Heart right ventricle (tissue), 16 donors: ENCODE data around the gene CA7. TPM values are rescaled to one million over a fixed set of nuclear protein-coding genes. Genes with fewer than 3 reads are reported as not detected.

Experiments
- ATAC-seq, 8 donors: fragments of 200-7000 bp; cut with Tn5 transposase; one replicate each; pipeline ENCODE4 v1.9.1; 2020; ENCODE audit warnings: mild to moderate bottlenecking in 8 of 8, moderate library complexity in 8 of 8, moderate number of reproducible peaks in 1 of 8
- DNase-seq, 2 donors: peaks; one replicate each; pipeline ENCODE4 v3.0.0-alpha.2; 2020
- H3K27ac ChIP-seq, 10 donors: fragments of 200-600 bp; sonication (generic) in 2 of 10; one replicate each; pipeline versions ENCODE4 v1.5.0 to v1.8.0; 2020 to 2022; ENCODE audit warnings: mild to moderate bottlenecking in 3 of 10
- H3K27me3 ChIP-seq, 7 donors: fragments of 200-600 bp; one replicate each; pipeline ENCODE4 v1.8.0; 2021 to 2022; ENCODE audit warnings: mild to moderate bottlenecking in 2 of 7
- H3K36me3 ChIP-seq, 9 donors: fragments of 200-600 bp; sonication (generic) in 1 of 9; one replicate each; pipeline versions ENCODE4 v1.5.0 to v1.8.0; 2020 to 2022; ENCODE audit warnings: mild to moderate bottlenecking in 2 of 9
- H3K4me1 ChIP-seq, 9 donors: fragments of 200-600 bp; sonication (generic) in 1 of 9; one replicate each; pipeline versions ENCODE4 v1.5.0 to v1.8.0; 2020 to 2022; ENCODE audit warnings: mild to moderate bottlenecking in 4 of 9
- H3K4me3 ChIP-seq, 10 donors: fragments of 200-600 bp; sonication (generic) in 2 of 10; one replicate each; pipeline versions ENCODE4 v1.5.0 to v1.8.0; 2020 to 2022; ENCODE audit warnings: mild to moderate bottlenecking in 7 of 10, moderate library complexity in 2 of 10
- H3K9me3 ChIP-seq, 11 donors: fragments of 200-600 bp in 10 of 11; sonication (generic) in 2 of 11; one replicate each; pipeline versions ENCODE4 v1.5.0 to v1.8.0; 2013 to 2022; ENCODE audit warnings: mild to moderate bottlenecking in 2 of 11, control low read depth in 1 of 11, moderate library complexity in 1 of 11
- CTCF ChIP-seq, 9 donors: fragments of 200-600 bp; sonication (generic) in 2 of 9; IDR thresholded peaks; one replicate each; pipeline versions ENCODE4 v1.5.0 to v1.8.0; 2021 to 2022; ENCODE audit warnings: antibody characterized with exemption in 9 of 9, mild to moderate bottlenecking in 5 of 9, moderate library complexity in 1 of 9
- WGBS, 2 donors: extraction: QIAGEN DNeasy Blood & Tissue Kit; methylation state at CpG; one replicate each; pipeline ENCODE4 v1.1.7; 2013; ENCODE audit warnings: inconsistent platforms in 1 of 2; 5-methylcytosine and 5-hydroxymethylcytosine counted together
- intact Hi-C, 10 donors: fragments of 100-400 bp; cut with DNase I; formaldehyde crosslinking; loops; one replicate each; pipeline versions ENCODE4 v1.11.1 to v1.14.2; 2022
- long read RNA-seq, 3 donors: library from polyadenylated mRNA; unstranded; transcript quantifications; one replicate each; pipeline ENCODE4 v2.0.0, GENCODE V29; 2020 to 2021
- polyA plus RNA-seq, 2 donors: library from polyadenylated mRNA; stranded (reverse); fragments of 200-250 nt; gene quantifications; one replicate each; pipeline ENCODE4 v1.2.3, GENCODE V29; 2013
- total RNA-seq, 10 donors: library from RNA; stranded (reverse); fragmentation: NEBNext Ultra II Directional in 3 of 10; extraction: Animal tissue kit (Norgen Biotek cat#: 25700) in 3 of 10; gene quantifications; one replicate each; pipeline versions ENCODE4 v1.2.1 to v1.2.4, GENCODE V29; 2021 to 2023
- donor health status: Arrhythmogenic right ventricular cardiomyopathy.
- donor health status: ischemic (EF 13 %, LVEDD 7.1; RV severe dilation, severe dysfunction).
- donor health status: healthy with polysubstance abuse.
- donor health status: DM: no; HTN: yes; CAD: no.
- donor health status: DM: no; HTN: no; CAD: no.
- donor health status: ischemic (EF 25% LVEDD 6.9; RV normal size, moderate dysfunction).
- donor health status: ischemic (EF 25% LVEDD 5.7; RV mildly dilated, moderate dysfunction).
- donor health status: healthy.
- donor health status: DM: yes; HTN: yes; CAD: no.
- donor health status: Ischemic cardiomyopathy.
- donor health status: ischemic (EF 35%, LVEDD 5.7; RV mildly dilated, moderate dysfunction).
- donor health status: nonischemic (EF 11% LVEDD 7.7; RV severe dilation, severe dysfunction).
- donor health status: DM: yes; HTN: yes; CAD: no.
- donor health status: PGD.
- donor health status: ischemic (EF 29% LVEDD 5.4; RV normal size, mild dysfunction).
- donor health status: nonischemic (EF 23%, LVEDD 6.1; RV moderate dilation, normal function).

CA7 gene
- total RNA-seq (not detected), polyA plus RNA-seq (not detected)
- long read RNA-seq, donor 1 = 0 reads
- long read RNA-seq, donor 2 = 0 reads
- long read RNA-seq, donor 3 = 0 reads

GRCh38 chr16:66844342-66845079, at the start of gene CA7:
CA7 (plus strand) TSS chr16:66844414; CDS start chr16:66844488, 74 bp downstream.
- ATAC-seq (peak in 3 of 8 donors; percentile 21 to 51 (median 31)), DNase-seq (no peak)
- intact Hi-C loops = no loop called here
- Histone ChIP-seq H3K27me3 (peaks cover 10 to 52% (median 39%) of the 10 kb centered on the region in 7 donors), H3K4me1 (peaks cover 4 to 23% (median 12%) of the 10 kb centered on the region in 9 donors), H3K9me3 (no peaks in the 10 kb centered on the region), H3K4me3 (peak within 1 kb of the TSS; percentile 35 to 59 (median 46)), H3K36me3 (no peaks in the 10 kb centered on the region), H3K27ac (no peak within 1 kb of the TSS)
- WGBS, 2 donors = 1 to 2% methylated on average over 60 to 79 of the region's 79 CpGs
- no peak for TF ChIP-seq CTCF (IDR thresholded peaks at IDR 0.05)

DNA sequence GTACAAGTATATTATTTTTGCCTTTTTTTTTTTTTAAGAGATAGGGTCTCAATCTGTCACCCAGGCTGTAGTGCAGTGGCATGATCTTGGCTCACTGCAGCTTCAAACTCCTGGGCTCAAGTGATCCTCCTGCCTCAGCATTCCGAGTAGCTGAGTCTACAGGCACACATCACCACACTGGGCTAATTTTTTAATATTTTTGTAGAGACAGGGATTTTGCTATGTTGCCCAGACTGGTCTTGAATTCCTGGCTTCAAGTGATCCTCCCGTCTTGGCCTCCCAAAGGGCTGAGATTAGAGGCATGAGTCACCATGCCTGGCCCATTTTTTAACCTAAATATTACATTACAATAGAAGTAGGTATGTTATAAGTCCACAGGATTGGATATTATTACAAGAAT, 46.1 kb upstream of the CA7 start:
- intact Hi-C loops = no loop called here
- ATAC-seq = no peak
- no peak overlapping the region for H3K27ac ChIP-seq
- peaks cover 0 to 26% (median 11%) of the 10 kb centered on the region in 9 donors for H3K36me3 ChIP-seq
- no peak for TF ChIP-seq CTCF (IDR thresholded peaks at IDR 0.05)
- no peaks in the 10 kb centered on the region for H3K4me1 ChIP-seq
- 78 to 82% methylated on average over 2 of the region's 2 CpGs for WGBS, 2 donors
- H3K9me3 ChIP-seq = no peaks in the 10 kb centered on the region
- H3K27me3 ChIP-seq = no peaks in the 10 kb centered on the region
- H3K4me3 ChIP-seq = no peak overlapping the region
- no peak for DNase-seq

- DNase-seq = no peak
- intact Hi-C loops = no loop called here
- TF ChIP-seq CTCF (IDR thresholded peaks at IDR 0.05) = no peak
- 91 to 92% methylated on average over 19 of the region's 19 CpGs for WGBS, 2 donors
- Histone ChIP-seq H3K27me3 (no peaks in the 10 kb centered on the region), H3K4me1 (no peaks in the 10 kb centered on the region), H3K9me3 (no peaks in the 10 kb centered on the region), H3K27ac (no peak overlapping the region), H3K36me3 (peaks cover 0 to 53% (median 36%) of the 10 kb centered on the region in 9 donors), H3K4me3 (no peak overlapping the region)
- peak in 2 of 8 donors; percentile 10 to 34 for ATAC-seq
These were observed 43.4 kb upstream of the CA7 start for GRCh38 chr16:66800856-66801255.

GRCh38 chr16:66801320-66802105, 42.7 kb upstream of the CA7 start, which contains the start of gene TERB1:
TERB1 (minus strand) TSS chr16:66801584; CDS start chr16:66796798, 4,786 bp downstream.
- TF ChIP-seq CTCF (IDR thresholded peaks at IDR 0.05) = no peak
- ATAC-seq = peak in 2 of 8 donors; percentile 27 to 67
- no peaks in the 10 kb centered on the region for H3K4me1 ChIP-seq
- no peak for DNase-seq
- H3K27me3 ChIP-seq = no peaks in the 10 kb centered on the region
- no peaks in the 10 kb centered on the region for H3K9me3 ChIP-seq
- peaks cover 0 to 59% (median 40%) of the 10 kb centered on the region in 9 donors for H3K36me3 ChIP-seq
- intact Hi-C loops = no loop called here
- no peak within 1 kb of the TSS for H3K4me3 ChIP-seq
- no peak within 1 kb of the TSS for H3K27ac ChIP-seq
- WGBS, 2 donors = 90% methylated on average over 56 of the region's 56 CpGs
